Left ventricle myocardium superior (tissue), 1 donor: ENCODE measurements around the gene CYP2A7. TPM values are rescaled to one million over a fixed set of nuclear protein-coding genes. Genes with fewer than 3 reads are reported as not detected.
"Not testable (repeated sequence)": the region's sequence is repeated elsewhere in the genome, so short reads cannot be mapped to it uniquely, and the experiment has no call there.

Experiments used
- ATAC-seq: fragments of 200-7000 bp; cut with Tn5 transposase; one replicate; pipeline ENCODE4 v1.9.1; 2020; ENCODE audit warnings: mild to moderate bottlenecking, moderate library complexity
- DNase-seq: peaks from one replicate; pipeline ENCODE4 v3.0.0-alpha.2; 2020
- intact Hi-C: fragments of 100-400 bp; cut with micrococcal nuclease; formaldehyde crosslinking; loops from one replicate; pipeline ENCODE4 v1.11.0; 2022
- total RNA-seq: library from RNA; stranded (reverse); fragmentation: NEBNext Ultra II Directional; extraction: Animal tissue kit (Norgen Biotek cat#: 25700); gene quantifications from one replicate; pipeline ENCODE4 v1.2.1, GENCODE V29; 2021
- donor health status: DM: no; HTN: yes; CAD: no; lungs with severe emphysema.

Gene CYP2A7
- total RNA-seq, 1 donor from 2014 or later, result not detected

- intact Hi-C loops, result no loop called here
- no peak for ATAC-seq
- no peak for DNase-seq
Observed at GRCh38 chr19:40858109-40858508, 23.9 kb downstream of the CYP2A7 start.

GRCh38 chr19:40852467-40853152 is 29.4 kb downstream of the CYP2A7 start:
- intact Hi-C loops, DNase-seq, ATAC-seq: not testable (repeated sequence)

- DNase-seq, ATAC-seq, intact Hi-C loops: not testable (repeated sequence)
Observed at GRCh38 chr19:40850277-40850676, 31.8 kb downstream of the CYP2A7 start, which contains the start of gene CYP2A6. CYP2A6 (minus strand) TSS chr19:40850447; CDS start chr19:40850426, 21 bp downstream.

- intact Hi-C loops, ATAC-seq, DNase-seq: not testable (repeated sequence)
Observed at GRCh38 chr19:40846722-40847121, 35.3 kb downstream of the CYP2A7 start.

GRCh38 chr19:40843653-40844052 is 38.4 kb downstream of the CYP2A7 start:
- intact Hi-C loops, result not testable (repeated sequence)
- ATAC-seq (peak; percentile 63), DNase-seq (peak; percentile 44)

GRCh38 chr19:40842997-40843652 is 38.9 kb downstream of the CYP2A7 start:
- intact Hi-C loops, DNase-seq: not testable (repeated sequence)
- ATAC-seq, result peak; percentile 59

- intact Hi-C loops, DNase-seq, ATAC-seq: not testable (repeated sequence)
Observed at GRCh38 chr19:40842012-40842411, 40.0 kb downstream of the CYP2A7 start.

- intact Hi-C loops, DNase-seq, ATAC-seq: not testable (repeated sequence)
Observed at GRCh38 chr19:40838477-40838876, 43.6 kb downstream of the CYP2A7 start.

GRCh38 chr19:40836754-40837429 is 45.1 kb downstream of the CYP2A7 start:
- DNase-seq (no peak), ATAC-seq (no peak)
- intact Hi-C loops, result no loop called here

- intact Hi-C loops, DNase-seq, ATAC-seq: not testable (repeated sequence)
Observed at GRCh38 chr19:40833728-40834533, 48.1 kb downstream of the CYP2A7 start.

- intact Hi-C loops, ATAC-seq, DNase-seq: not testable (repeated sequence)
Observed at GRCh38 chr19:40832431-40832790, 49.6 kb downstream of the CYP2A7 start.

- intact Hi-C loops, result no loop called here
- ATAC-seq (no peak), DNase-seq (no peak)
Observed at GRCh38 chr19:40831502-40832430, 50.3 kb downstream of the CYP2A7 start.

- DNase-seq, intact Hi-C loops, ATAC-seq: not testable (repeated sequence)
Observed at GRCh38 chr19:40830741-40831140, 51.3 kb downstream of the CYP2A7 start.

GRCh38 chr19:40829205-40829604 is 52.8 kb downstream of the CYP2A7 start:
- ATAC-seq (no peak), DNase-seq (no peak)
- intact Hi-C loops, result no loop called here

GRCh38 chr19:40827386-40828247 is 54.4 kb downstream of the CYP2A7 start:
- intact Hi-C loops, result no loop called here
- ATAC-seq, result no peak
- no peak for DNase-seq

GRCh38 chr19:40826699-40827385 is 55.2 kb downstream of the CYP2A7 start:
- intact Hi-C loops, ATAC-seq, DNase-seq: not testable (repeated sequence)
